ENCODE data around the gene C19orf12.
"Not testable (repeated sequence)": the region's sequence is repeated elsewhere in the genome, so short reads cannot be mapped to it uniquely, and the experiment has no call there.

Gene C19orf12

DNA sequence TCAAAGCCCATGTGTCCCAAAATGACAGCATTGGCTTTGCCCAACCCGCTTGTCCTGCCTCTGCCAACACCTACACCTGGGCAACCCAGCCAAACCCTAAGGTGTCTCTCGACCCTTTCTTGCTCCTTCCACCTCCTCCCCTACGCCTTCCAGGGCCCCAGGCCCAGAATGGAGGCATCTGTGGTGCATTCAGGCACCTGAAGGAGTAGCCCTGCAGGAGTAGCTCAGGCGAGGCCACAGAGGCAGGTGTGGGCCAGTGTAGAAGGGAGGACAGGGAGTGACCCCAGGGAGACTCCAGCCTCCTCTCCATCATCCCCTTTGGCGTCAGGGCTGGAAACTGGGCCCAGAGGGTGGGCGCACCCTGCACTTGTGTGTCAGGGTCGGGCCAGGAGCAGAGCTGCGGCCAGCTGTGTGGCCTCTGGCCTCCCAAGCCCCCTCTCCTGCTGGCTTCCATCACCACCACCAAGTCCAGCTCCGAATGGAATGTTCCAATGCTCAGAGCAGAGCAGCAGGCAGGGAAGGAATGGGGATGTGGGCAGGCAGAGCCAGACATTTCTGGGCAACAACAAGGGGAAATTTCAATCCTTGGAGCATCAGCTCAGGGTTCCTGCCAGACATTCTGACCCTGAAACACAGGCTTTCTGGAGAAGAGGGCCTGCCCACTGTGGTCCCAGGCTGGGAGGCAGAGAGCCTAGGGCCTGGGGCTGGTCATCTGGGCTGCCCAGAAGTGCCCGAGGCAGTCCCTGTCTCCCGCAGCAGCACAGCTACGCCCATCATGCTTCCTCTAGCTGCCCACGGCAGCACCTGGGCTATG, 33.4 kb downstream of the C19orf12 start:
- peak in 2 of 42 donors; percentile 30 to 31 for DNase-seq
- intact Hi-C loops (cut with DNase I): no loop called here

- DNase-seq: no peak
- intact Hi-C loops (cut with DNase I): no loop called here
Measured at GRCh38 chr19:29680937-29681336, 34.1 kb downstream of the C19orf12 start.

DNA sequence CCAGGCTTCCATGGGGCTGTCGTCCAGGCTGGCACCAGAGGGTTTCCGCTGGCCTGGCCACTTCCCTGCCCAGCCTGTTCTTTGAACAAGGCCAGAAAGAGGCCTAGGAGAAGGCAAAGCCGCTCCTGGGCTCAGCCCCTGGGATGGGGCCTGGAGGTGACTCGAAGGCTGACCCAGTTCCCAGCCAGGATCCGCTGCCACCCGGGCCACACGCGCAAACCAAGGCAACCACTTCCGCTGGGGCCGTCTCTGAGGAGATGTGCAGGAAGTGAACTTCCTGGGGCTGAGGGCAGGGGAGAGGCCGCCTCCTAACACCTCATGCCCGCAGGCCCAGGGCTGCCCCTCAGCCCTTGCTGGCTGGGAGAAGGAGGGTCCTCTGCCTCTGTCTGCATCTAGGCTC, 34.6 kb downstream of the C19orf12 start:
- DNase-seq: peak in 14 of 42 donors; percentile 33 to 70 (median 52)
- intact Hi-C loops (cut with DNase I): no loop called here

GRCh38 chr19:29679598-29680210, 35.4 kb downstream of the C19orf12 start:
- no peak for DNase-seq
- intact Hi-C loops (cut with DNase I): no loop called here

- peak in 22 of 42 donors; percentile 32 to 89 (median 54) for DNase-seq
- intact Hi-C loops (cut with DNase I): no loop called here
Measured at GRCh38 chr19:29678484-29679106, 36.5 kb downstream of the C19orf12 start.

DNA sequence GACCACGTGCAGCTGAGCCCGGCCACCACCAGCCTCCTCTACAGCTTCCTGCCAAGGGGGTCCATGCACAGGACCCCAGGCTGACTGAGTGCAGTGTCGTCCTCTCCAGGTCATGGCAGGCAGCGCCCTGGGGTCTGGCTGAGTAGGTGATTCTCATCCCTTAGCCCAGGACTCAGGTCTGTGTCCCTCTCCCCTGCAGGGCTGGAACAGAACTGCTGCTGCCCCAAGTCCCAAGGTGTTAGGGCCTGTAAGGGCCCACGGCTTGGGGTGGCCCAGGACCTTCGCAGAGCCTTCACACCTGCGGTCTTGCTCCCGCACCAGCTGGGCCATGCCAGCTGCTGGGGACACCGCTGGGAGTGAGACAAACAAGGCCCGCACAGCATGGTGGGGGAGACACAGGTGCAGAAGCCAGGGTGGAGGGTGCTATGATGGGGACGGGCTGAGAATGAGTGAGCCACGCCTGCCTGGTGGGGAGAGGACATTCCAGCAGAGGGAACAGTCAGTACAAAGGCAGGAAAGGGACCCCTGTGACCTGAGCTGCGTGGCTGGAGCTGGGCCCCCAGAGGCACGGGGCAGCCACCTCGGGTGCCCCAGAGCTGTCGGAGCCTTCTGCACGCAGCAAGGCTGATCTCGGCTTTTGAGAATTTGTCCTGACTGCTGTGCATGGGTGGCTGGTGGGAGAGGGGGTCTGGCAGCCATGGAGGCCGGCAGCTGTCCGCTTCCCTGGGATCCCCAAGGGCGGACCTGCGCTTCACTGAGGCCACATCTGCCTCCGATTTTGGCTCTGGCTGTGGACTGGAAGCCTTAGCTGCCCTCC, 37.9 kb downstream of the C19orf12 start:
- intact Hi-C loops (cut with DNase I): no loop called here
- DNase-seq: peak in 4 of 42 donors; percentile 2 to 27 (median 18)

DNA sequence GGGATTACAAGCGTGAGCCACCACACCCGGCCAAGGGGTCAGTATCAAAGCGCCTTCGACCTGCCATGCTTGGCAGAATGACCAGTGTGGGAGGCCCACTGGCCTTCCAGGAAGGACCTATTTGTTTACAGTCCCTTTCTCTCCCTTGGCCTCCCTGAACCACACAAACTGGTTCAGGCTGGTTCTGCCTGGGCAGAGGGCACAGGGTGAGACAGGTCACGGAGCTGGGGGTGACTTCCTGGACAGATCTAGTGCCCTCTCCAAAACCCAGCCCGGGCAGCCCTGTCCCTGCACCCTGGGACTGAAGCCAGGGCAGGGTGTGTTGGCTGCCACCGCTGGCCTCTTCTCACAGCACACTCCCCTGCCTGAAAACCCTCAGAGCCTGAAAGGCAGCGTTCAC, 38.5 kb downstream of the C19orf12 start:
- peak in 6 of 42 donors; percentile 10 to 42 (median 38) for DNase-seq
- intact Hi-C loops (cut with DNase I): no loop called here

GRCh38 chr19:29675650-29676186, 39.3 kb downstream of the C19orf12 start:
- DNase-seq: peak in 40 of 42 donors; percentile 37 to 89 (median 70)
- intact Hi-C loops (cut with DNase I): no loop called here

- intact Hi-C loops (cut with DNase I): no loop called here
- peak in 3 of 42 donors; percentile 12 to 33 (median 30) for DNase-seq
Measured at GRCh38 chr19:29675120-29675649, 39.9 kb downstream of the C19orf12 start.

- peak in 3 of 42 donors; percentile 13 to 29 (median 18) for DNase-seq
- intact Hi-C loops (cut with DNase I): no loop called here
Measured at GRCh38 chr19:29674374-29675119, 40.5 kb downstream of the C19orf12 start.

DNA sequence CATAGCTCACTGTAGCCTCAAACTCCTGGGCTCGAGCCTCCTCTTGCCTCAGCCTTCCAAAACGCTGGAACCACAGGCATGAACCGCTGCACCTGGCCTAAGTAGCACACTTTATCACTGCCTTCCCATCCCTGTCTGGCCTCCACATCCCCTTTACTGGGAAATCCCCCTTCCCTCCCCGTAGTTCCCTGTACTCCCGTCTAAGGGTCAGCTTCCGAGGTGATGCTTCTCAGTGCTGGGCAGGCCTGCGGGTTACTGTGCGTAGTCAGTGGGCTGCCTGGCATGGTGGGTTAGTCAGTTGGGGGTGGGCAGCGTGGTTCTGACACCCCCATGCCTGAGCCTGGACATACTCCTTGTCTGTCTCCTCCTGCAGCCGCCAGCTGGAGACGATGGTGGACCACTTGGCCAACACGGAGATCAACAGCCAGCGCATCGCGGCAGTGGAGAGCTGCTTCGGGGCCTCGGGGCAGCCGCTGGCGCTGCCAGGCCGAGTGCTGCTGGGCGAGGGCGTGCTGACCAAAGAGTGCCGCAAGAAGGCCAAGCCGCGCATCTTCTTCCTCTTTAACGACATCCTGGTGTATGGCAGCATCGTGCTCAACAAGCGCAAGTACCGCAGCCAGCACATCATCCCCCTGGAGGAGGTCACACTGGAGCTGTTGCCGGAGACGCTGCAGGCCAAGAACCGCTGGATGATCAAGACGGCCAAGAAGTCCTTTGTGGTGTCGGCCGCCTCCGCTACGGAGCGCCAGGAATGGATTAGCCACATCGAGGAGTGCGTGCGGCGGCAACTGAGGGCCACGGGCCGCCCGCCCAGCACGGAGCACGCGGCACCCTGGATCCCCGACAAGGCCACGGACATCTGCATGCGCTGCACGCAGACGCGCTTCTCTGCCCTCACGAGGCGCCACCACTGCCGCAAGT, 41.4 kb downstream of the C19orf12 start:
- intact Hi-C loops (cut with DNase I): no loop called here
- DNase-seq: peak in 5 of 42 donors; percentile 5 to 29 (median 14)

DNA sequence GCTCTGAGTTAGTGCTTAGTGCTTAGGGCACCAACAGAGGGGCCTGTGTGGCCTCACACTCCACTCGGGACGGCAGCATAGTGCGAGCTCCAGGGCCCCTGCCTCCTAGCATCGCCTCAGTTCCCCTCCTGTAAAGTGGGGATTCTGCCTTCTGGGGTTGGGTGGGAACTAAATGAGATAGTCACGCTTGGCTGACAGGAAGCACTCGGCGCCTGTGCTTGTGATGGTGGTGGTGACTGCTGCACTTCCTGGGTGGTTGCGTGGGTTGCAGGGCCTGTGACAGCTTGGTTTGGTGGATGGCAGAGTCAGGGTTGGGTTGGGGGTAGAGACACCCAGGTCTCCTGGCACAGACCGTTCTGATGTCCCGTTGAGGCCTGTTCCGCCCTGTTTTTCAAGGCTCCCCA, 42.1 kb downstream of the C19orf12 start:
- intact Hi-C loops (cut with DNase I): no loop called here
- peak in 4 of 42 donors; percentile 7 to 35 (median 22) for DNase-seq

- intact Hi-C loops (cut with DNase I): no loop called here
- DNase-seq: peak in 3 of 42 donors; percentile 12 to 30 (median 20)
Measured at GRCh38 chr19:29672319-29672932, 42.6 kb downstream of the C19orf12 start.

GRCh38 chr19:29671393-29672160, 43.5 kb downstream of the C19orf12 start:
- intact Hi-C loops (cut with DNase I): no loop called here
- DNase-seq: peak in 2 of 42 donors; percentile 19 to 33

DNA sequence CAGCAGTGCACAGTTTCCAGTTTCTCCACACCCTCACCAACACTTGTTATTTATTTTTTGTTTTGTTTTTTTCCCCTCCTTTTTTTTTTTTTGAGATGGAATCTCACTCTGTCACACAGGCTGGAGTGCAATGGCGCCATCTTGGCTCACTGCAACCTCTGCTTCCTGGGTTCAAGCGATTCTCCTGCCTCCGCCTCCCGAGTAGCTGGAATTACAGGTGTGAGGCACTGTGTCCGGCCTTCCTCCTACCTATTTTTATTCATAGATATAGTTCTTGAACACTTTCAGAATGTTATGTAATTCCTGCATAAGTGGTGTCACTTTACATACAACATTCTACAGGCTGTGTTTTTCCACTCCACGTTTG, 44.1 kb downstream of the C19orf12 start:
- DNase-seq: not testable (repeated sequence)

GRCh38 chr19:29670255-29670654, 44.8 kb downstream of the C19orf12 start:
- intact Hi-C loops (cut with DNase I): no loop called here
- no peak for DNase-seq

More for the DNA sequence above, 44.1 kb downstream of the C19orf12 start:
- intact Hi-C loops (cut with DNase I): not testable (repeated sequence)
